ENCODE data around the gene KCNN3.

The KCNN3 gene

GRCh38 chr1:154840269-154841176 lies 29.6 kb downstream of the KCNN3 start:
- no peak for DNase-seq

- no peak for DNase-seq
These were observed 30.4 kb downstream of the KCNN3 start for GRCh38 chr1:154839691-154840090.

- DNase-seq, result no peak
These were observed 31.1 kb downstream of the KCNN3 start for GRCh38 chr1:154838988-154839387.

GRCh38 chr1:154838461-154838860 lies 31.6 kb downstream of the KCNN3 start:
- no peak for DNase-seq

GRCh38 chr1:154837672-154838171 lies 32.4 kb downstream of the KCNN3 start:
- no peak for DNase-seq

GRCh38 chr1:154837034-154837671 lies 32.9 kb downstream of the KCNN3 start:
- DNase-seq, result no peak

GRCh38 chr1:154835531-154836324 lies 34.4 kb downstream of the KCNN3 start:
- no peak for DNase-seq

GRCh38 chr1:154833841-154834240 lies 36.2 kb downstream of the KCNN3 start:
- no peak for DNase-seq

GRCh38 chr1:154833209-154833608 lies 36.9 kb downstream of the KCNN3 start:
- no peak for DNase-seq

GRCh38 chr1:154832384-154832783 lies 37.7 kb downstream of the KCNN3 start:
- DNase-seq, result no peak

- DNase-seq, result no peak
These were observed 38.6 kb downstream of the KCNN3 start for GRCh38 chr1:154831462-154831861.

- DNase-seq, result no peak
These were observed 41.0 kb downstream of the KCNN3 start for GRCh38 chr1:154829062-154829461.

- no peak for DNase-seq
These were observed 45.7 kb downstream of the KCNN3 start for GRCh38 chr1:154824179-154825000.

- DNase-seq, result no peak
These were observed 47.4 kb downstream of the KCNN3 start for GRCh38 chr1:154822717-154823116.

- no peak for DNase-seq
These were observed 47.8 kb downstream of the KCNN3 start for GRCh38 chr1:154822233-154822632.

GRCh38 chr1:154821083-154821482 lies 49.0 kb downstream of the KCNN3 start:
- no peak for DNase-seq

GRCh38 chr1:154820646-154821045 lies 49.4 kb downstream of the KCNN3 start:
- DNase-seq, result no peak

GRCh38 chr1:154819628-154820590 lies 50.2 kb downstream of the KCNN3 start:
- no peak for DNase-seq

- DNase-seq, result no peak
These were observed 51.2 kb downstream of the KCNN3 start for GRCh38 chr1:154818911-154819310.

GRCh38 chr1:154816937-154817336 lies 53.1 kb downstream of the KCNN3 start:
- no peak for DNase-seq

- no peak for DNase-seq
These were observed 53.7 kb downstream of the KCNN3 start for GRCh38 chr1:154816369-154816768.

Measured in NCI-H1930 (cell line).